Aorta (tissue), 5 donors: ENCODE data around the gene PCDH1. TPM values are rescaled to one million over a fixed set of nuclear protein-coding genes. Genes with fewer than 3 reads are reported as not detected.

Source experiments
- ATAC-seq: fragments of 200-7000 bp; cut with Tn5 transposase; one replicate; pipeline ENCODE4 v1.9.1; 2022; ENCODE audit warnings: moderate library complexity; ENCODE audit not compliant: low FRiP score
- DNase-seq, 2 donors: peaks; one replicate each; pipeline ENCODE4 v3.0.0-alpha.2; 2020
- H3K27ac ChIP-seq, 2 donors: one replicate each; pipeline ENCODE4 v1.5.1; 2013; ENCODE audit warnings: low read length in 2 of 2, mild to moderate bottlenecking in 2 of 2, moderate library complexity in 2 of 2, control low read depth in 1 of 2, inconsistent platforms in 1 of 2, low read depth in 1 of 2
- H3K27me3 ChIP-seq, 2 donors: one replicate each; pipeline ENCODE4 v1.6.1; 2013; ENCODE audit warnings: control low read depth in 1 of 2, low read length in 1 of 2, mild to moderate bottlenecking in 1 of 2, moderate library complexity in 1 of 2; ENCODE audit not compliant: insufficient read depth in 2 of 2, control insufficient read depth in 1 of 2
- H3K36me3 ChIP-seq, 2 donors: one replicate each; pipeline ENCODE4 v1.6.1; 2013; ENCODE audit warnings: control low read depth in 1 of 2, low read length in 1 of 2, mild to moderate bottlenecking in 1 of 2; ENCODE audit not compliant: insufficient read depth in 2 of 2, control insufficient read depth in 1 of 2
- H3K4me1 ChIP-seq, 2 donors: one replicate each; pipeline ENCODE4 v1.6.1; 2013; ENCODE audit warnings: low read length in 2 of 2, control low read depth in 1 of 2, mild to moderate bottlenecking in 1 of 2, moderate library complexity in 1 of 2; ENCODE audit not compliant: insufficient read depth in 2 of 2, control insufficient read depth in 1 of 2
- H3K4me3 ChIP-seq, 2 donors: one replicate each; pipeline ENCODE4 v1.5.1; 2013; ENCODE audit warnings: low read length in 2 of 2, control low read depth in 1 of 2, mild to moderate bottlenecking in 1 of 2
- H3K9me3 ChIP-seq: one replicate; pipeline ENCODE4 v1.6.1; 2013; ENCODE audit warnings: mild to moderate bottlenecking, low read length; ENCODE audit not compliant: control insufficient read depth
- WGBS, 2 donors: extraction: QIAGEN DNeasy Blood & Tissue Kit; methylation state at CpG; one replicate each; pipeline ENCODE4 v1.1.7; 2013; 5-methylcytosine and 5-hydroxymethylcytosine counted together
- intact Hi-C, 2 donors: fragments of 100-400 bp; cut with DNase I; formaldehyde crosslinking; loops; one replicate each; pipeline versions ENCODE4 v1.14.2 to v1.15.0; 2022
- polyA plus RNA-seq, 2 donors: library from polyadenylated mRNA; stranded (reverse); fragments of 200-250 nt; gene quantifications; one replicate each; pipeline ENCODE4 v1.2.3, GENCODE V29; 2013
- total RNA-seq, 2 donors: library from RNA; stranded (reverse); fragmentation: NEBNext Ultra II Directional; extraction: Animal tissue kit (Norgen Biotek cat#: 25700); gene quantifications; one replicate each; pipeline ENCODE4 v1.2.1, GENCODE V29; 2021
- donor health status: healthy with polysubstance abuse.
- donor health status: Bipolar disorder and iron deficiency.
- donor health status: DM: no; HTN: no; CAD: no.
- donor health status: DM: no; HTN: no; CAD: no.
- donor health status: DM: yes; HTN: yes; CAD: no.

The PCDH1 gene
- total and polyA plus RNA-seq, 4 donors = 1.4 to 41.9 (median 15.9) TPM

DNA sequence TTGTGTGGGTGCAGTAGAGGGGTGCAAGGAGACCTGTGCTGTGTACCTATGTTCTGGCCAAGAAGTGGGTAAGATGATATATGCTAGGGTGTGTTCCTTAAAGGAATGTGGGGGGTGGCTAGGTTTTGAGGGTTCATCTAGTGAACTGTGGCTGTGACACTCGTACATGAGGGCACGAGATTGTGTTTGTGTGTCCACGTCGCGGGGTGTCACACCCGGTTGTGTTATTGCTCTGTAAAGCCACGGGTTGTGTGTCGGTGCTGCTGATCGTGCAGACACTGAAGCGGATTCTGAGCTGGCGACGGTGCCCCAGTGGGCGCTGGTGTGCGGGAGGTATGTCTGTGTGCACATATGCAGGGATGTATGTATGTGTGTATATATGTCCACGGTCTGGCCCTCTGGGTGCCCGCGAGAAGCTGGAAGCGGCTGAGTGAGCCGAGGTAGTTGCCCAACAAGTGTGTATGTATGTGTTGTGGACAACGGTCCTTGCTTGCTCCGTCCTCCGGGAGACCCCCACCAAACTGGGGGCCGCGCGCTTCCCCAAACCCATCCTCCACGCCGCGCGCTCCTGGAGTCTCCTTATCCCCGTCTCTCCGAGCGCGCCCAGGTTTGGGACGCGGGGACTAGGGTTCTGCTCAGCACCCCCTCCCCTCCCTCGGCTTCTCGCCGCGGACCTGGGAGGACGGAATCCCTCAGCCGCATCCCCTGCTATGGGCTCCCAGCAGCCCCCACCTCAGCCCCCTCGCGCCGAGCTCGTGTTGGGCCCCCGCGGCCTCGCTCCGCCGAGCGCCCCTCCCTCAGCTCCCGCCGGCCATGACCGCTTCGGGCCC, 639 bp downstream of the PCDH1 start:
- ATAC-seq (no peak), DNase-seq (peak in 1 of 2 donors; percentile 74)
- intact Hi-C loops = loop anchor here (2.0 to 5.0 kb wide), 3 partner anchors 85 to 185 kb away; no protein-coding TSS in a partner anchor
- H3K9me3 ChIP-seq = no peaks in the 10 kb centered on the region
- 1% methylated on average over 55 of the region's 55 CpGs for whole genome bisulfite sequencing, 2 donors
- H3K27ac ChIP-seq = no peak overlapping the region
- peak overlapping the region; percentile 37 to 47 for H3K4me3 ChIP-seq
- H3K27me3 ChIP-seq = no peaks in the 10 kb centered on the region
- peaks cover 0 to 1% of the 10 kb centered on the region in 2 donors for H3K4me1 ChIP-seq
- H3K36me3 ChIP-seq = no peaks in the 10 kb centered on the region

GRCh38 chr5:141876628-141877355, 1.4 kb downstream of the PCDH1 start:
- Histone ChIP-seq H3K4me3 (no peak overlapping the region), H3K4me1 (peaks cover 0 to 1% of the 10 kb centered on the region in 2 donors), H3K36me3 (no peaks in the 10 kb centered on the region), H3K27me3 (no peaks in the 10 kb centered on the region), H3K9me3 (no peaks in the 10 kb centered on the region), H3K27ac (no peak overlapping the region)
- DNase-seq = peak in 1 of 2 donors; percentile 76
- ATAC-seq = no peak
- intact Hi-C loops = loop anchor here in 1 of 2 donors (5.0 kb wide), 1 partner anchor 86 kb away; no protein-coding TSS in a partner anchor
- WGBS, 2 donors = 1 to 2% methylated on average over 42 of the region's 42 CpGs

DNA sequence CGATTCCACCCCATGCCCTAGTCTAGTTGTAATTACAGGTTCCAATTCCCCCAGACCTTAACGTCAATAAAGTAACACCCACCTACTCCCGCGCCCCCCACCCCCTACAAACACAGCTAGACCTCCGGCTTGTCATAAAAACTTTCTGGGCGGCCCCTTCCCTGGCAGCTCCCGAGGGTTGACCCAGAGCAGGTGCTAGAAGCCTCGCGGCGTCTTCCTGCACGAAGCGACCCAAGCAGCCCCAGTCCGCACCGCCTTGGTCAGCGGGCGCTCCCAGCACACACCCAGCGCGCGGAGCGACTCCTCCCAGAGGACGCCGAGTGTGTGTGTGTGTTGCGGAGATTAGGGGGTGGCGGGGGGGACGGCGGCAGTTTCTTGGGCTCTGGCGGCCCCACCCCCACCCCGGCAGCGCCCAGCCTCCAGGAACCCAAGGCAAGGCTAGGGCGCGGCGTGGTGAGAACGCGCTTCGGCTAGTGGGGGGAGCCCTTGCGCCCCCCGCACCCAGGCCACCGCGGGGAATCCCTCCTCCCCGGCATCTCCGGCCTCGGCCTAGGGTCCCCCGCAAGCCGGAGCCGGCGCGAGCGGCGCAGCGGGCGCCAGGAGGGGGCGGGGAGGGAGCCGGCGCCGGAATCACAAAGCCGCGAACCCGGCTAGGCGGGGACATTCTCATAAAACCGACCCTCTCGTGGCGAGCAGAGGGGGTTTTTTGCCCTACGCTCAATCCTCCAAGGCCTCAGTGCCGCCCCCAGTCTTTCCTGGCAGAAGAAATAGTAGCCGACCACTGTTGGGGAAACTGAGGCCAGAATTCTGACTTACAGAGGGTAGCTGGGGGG, 2.2 kb downstream of the PCDH1 start:
- DNase-seq (peak in 1 of 2 donors; percentile 78), ATAC-seq (no peak)
- intact Hi-C loops = loop anchor here in 1 of 2 donors (5.0 kb wide), 1 partner anchor 86 kb away; no protein-coding TSS in a partner anchor
- H3K27me3 ChIP-seq = no peaks in the 10 kb centered on the region
- WGBS, 2 donors = 1 to 2% methylated on average over 50 to 65 of the region's 65 CpGs
- H3K4me1 ChIP-seq = peaks cover 0 to 1% of the 10 kb centered on the region in 2 donors
- no peak overlapping the region for H3K4me3 ChIP-seq
- H3K36me3 ChIP-seq = no peaks in the 10 kb centered on the region
- H3K27ac ChIP-seq = no peak overlapping the region
- no peaks in the 10 kb centered on the region for H3K9me3 ChIP-seq

DNA sequence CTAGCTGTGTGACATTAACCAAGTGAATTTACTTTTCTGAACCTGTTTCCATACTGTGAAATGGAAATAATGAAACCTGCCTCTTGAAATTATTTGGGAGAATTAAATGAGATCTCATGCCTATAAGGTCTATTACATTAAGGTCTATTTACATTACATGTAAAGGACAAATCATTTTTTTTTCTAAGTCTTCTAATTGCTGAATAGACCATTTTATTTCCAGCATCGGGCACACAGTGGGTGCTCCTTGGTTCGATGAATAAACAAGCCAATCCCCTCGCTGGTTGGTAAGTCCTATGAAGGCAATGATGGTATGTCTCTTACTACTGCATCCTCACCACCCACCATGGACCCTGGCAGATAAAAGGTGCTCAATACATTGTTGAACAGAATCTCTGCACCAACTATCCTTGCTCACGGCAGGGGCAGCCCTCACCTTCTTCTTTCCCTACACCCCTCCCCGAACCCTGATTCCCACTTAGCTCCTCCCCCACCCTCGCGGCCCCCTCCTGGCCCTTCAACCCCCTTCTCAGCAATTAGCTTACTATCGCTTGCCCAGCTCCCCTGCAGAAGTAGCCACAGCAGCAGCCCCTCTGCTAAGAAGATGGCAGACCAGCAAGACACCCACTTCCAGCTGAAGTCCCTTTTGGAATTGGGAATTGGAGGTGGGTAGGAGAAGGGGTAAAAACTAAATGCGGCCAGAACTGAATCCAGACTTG, 3.0 kb downstream of the PCDH1 start:
- Histone ChIP-seq H3K4me3 (no peak overlapping the region), H3K27me3 (no peaks in the 10 kb centered on the region), H3K4me1 (peaks cover 0 to 1% of the 10 kb centered on the region in 2 donors), H3K27ac (no peak overlapping the region), H3K36me3 (no peaks in the 10 kb centered on the region), H3K9me3 (no peaks in the 10 kb centered on the region)
- ATAC-seq (no peak), DNase-seq (no peak)
- WGBS, 2 donors = 56 to 61% methylated on average over 9 of the region's 9 CpGs
- intact Hi-C loops = loop anchor here in 1 of 2 donors (5.0 kb wide), 1 partner anchor 87 kb away; no protein-coding TSS in a partner anchor

DNA sequence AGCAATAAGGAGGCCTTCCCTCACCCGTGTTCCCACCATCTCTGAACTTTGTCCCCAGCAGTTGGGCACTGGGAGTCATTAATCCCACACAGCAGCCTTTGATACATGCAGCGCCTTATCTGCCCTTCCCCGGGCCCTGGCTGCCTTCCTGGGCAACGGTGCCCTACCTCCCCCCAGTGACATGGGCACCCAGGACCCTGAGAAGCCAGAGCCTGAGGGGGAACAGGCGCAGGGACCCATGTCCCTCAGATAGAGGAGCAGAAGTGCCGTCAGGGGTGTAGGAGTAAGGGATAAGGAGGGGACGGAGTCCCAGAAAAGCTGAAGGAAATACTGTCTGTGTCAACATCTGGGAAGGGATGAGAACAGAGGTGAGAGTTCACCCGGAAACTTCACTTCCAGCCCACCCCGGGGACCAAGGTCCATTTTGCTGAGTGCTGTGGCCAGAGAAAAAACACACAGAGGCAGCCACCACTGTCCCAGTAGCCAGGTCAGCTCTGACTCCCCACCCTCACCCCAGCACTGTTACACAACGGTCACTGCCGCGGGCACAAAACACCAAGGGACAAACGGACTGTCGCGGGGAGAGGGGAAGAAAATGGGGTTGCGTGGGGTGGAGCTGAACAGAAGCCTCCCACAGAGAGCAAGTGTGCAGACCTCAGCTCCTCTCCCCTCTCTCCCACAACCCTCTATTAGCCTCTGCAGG, 3.8 kb downstream of the PCDH1 start:
- intact Hi-C loops = no loop called here
- no peaks in the 10 kb centered on the region for H3K9me3 ChIP-seq
- ATAC-seq (no peak), DNase-seq (no peak)
- H3K27me3 ChIP-seq = no peaks in the 10 kb centered on the region
- H3K4me1 ChIP-seq = peaks cover 0 to 1% of the 10 kb centered on the region in 2 donors
- H3K36me3 ChIP-seq = no peaks in the 10 kb centered on the region
- H3K4me3 ChIP-seq = no peak overlapping the region
- 81 to 82% methylated on average over 16 of the region's 16 CpGs for WGBS, 2 donors
- H3K27ac ChIP-seq = no peak overlapping the region

DNA sequence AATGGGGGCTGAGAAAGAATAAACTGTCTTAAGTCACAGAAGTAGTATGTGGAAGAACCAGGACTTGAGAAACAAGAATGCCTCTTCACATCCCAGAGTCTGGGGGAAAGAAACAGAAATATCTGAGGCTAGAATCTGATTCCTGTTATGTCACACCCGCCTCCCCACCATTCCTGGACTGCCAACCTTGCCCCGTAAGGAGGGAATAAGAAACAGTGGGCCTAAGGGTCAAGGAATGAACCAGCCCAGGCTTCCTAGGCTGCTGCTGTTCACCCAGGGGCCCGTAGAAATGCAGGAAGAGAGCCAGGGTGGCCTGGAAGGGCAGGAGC, 4.3 kb downstream of the PCDH1 start:
- no peaks in the 10 kb centered on the region for H3K27me3 ChIP-seq
- no peak overlapping the region for H3K27ac ChIP-seq
- no peak for DNase-seq

DNA sequence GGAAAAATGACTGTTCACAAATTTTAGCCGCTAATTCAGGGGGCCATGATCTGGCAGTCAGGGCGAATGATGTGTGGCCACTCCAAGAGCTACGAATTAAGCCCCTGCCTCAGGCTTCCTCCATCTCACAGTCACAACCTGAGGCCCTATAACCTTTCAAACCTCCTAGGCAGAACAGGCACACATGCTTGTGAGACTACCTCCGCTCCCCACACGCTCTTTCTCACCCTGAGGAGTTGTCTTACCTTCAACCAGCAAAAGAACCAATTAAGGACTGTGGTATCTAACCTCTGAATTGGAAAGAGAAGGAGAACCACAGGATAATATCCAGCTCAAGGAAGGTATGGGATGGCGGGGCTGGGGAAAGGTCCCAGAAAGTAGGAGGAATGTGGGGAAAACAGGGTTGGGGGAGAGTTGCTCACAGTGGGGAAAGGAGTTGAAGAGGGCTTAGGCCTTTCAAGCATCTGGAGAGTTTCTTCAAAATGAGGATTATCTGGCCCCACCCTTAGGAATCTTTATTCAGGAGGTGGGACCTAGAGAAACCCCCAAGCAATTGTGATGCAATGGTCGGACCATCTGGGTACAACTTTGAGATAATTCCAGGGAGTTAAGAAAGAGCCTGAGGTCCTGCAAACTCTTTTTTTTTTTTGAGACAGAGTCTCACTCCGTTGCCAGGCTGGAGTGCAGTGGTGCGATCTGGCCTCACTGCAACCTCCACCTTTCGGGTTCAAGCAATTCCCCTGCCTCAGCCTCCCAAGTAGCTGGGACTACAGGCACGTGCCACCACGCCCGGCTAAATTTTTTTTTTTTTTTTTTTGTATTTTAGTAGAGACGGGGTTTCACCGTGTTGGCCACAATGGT, 5.5 kb downstream of the PCDH1 start:
- WGBS, 2 donors = 90 to 91% methylated on average over 12 to 15 of the region's 15 CpGs
- no peaks in the 10 kb centered on the region for H3K36me3 ChIP-seq
- no peak overlapping the region for H3K4me3 ChIP-seq
- H3K27ac ChIP-seq = no peak overlapping the region
- H3K9me3 ChIP-seq = no peaks in the 10 kb centered on the region
- no peaks in the 10 kb centered on the region for H3K27me3 ChIP-seq
- ATAC-seq (no peak), DNase-seq (peak in 1 of 2 donors; percentile 5)
- intact Hi-C loops = no loop called here
- H3K4me1 ChIP-seq = peaks cover 0 to 1% of the 10 kb centered on the region in 2 donors

More for the DNA sequence above, 4.3 kb downstream of the PCDH1 start:
- 83 to 86% methylated on average over 3 of the region's 3 CpGs for WGBS, 2 donors
- Histone ChIP-seq H3K4me3 (no peak overlapping the region), H3K9me3 (no peaks in the 10 kb centered on the region), H3K4me1 (peaks cover 0 to 1% of the 10 kb centered on the region in 2 donors), H3K36me3 (no peaks in the 10 kb centered on the region)
- no peak for ATAC-seq
- intact Hi-C loops = no loop called here
